ENCODE measurements around the gene C4orf33.

C4orf33 gene

GRCh38 chr4:129131343-129131742, 35.4 kb downstream of the C4orf33 start:
- no peak for DNase-seq

GRCh38 chr4:129136433-129136832, 40.5 kb downstream of the C4orf33 start:
- no peak for DNase-seq

GRCh38 chr4:129138810-129139496, 43.0 kb downstream of the C4orf33 start:
- DNase-seq: no peak

GRCh38 chr4:129140521-129140920, 44.6 kb downstream of the C4orf33 start:
- DNase-seq: no peak

GRCh38 chr4:129143359-129143758, 47.4 kb downstream of the C4orf33 start:
- DNase-seq: no peak

GRCh38 chr4:129144755-129145206, 48.8 kb downstream of the C4orf33 start:
- DNase-seq: no peak

GRCh38 chr4:129145222-129145730, 49.3 kb downstream of the C4orf33 start:
- DNase-seq: no peak

- no peak for DNase-seq
Observed at GRCh38 chr4:129146639-129147038, 50.7 kb downstream of the C4orf33 start.

- no peak for DNase-seq
Observed at GRCh38 chr4:129148892-129149291, 52.9 kb downstream of the C4orf33 start.

GRCh38 chr4:129149906-129150305, 54.0 kb downstream of the C4orf33 start:
- DNase-seq: no peak

- no peak for DNase-seq
Observed at GRCh38 chr4:129152350-129152749, 56.4 kb downstream of the C4orf33 start.

- no peak for DNase-seq
Observed at GRCh38 chr4:129153700-129154099, 57.7 kb downstream of the C4orf33 start.

- DNase-seq: no peak
Observed at GRCh38 chr4:129162450-129162849, 66.5 kb downstream of the C4orf33 start.

- no peak for DNase-seq
Observed at GRCh38 chr4:129163427-129163826, 67.5 kb downstream of the C4orf33 start.

- DNase-seq: no peak
Observed at GRCh38 chr4:129164243-129164642, 68.3 kb downstream of the C4orf33 start.

Measured in activated gamma-delta T cell treated with Interleukin-2 at 50 U/mL for 16 hours (primary cell).